Stomach (tissue), 4 donors: ENCODE data around the gene LYZL1.

ENCODE experiments used
- EP300 ChIP-seq: sonication (generic); formaldehyde crosslinking; IDR thresholded peaks from one replicate; pipeline ENCODE4 v1.6.1; 2017; ENCODE audit warnings: antibody characterized with exemption
- POLR2A ChIP-seq, 4 donors: fragments of 450-650 bp; IDR thresholded peaks; one replicate each; pipeline ENCODE4 v1.6.1; 2016; ENCODE audit warnings: antibody characterized with exemption in 4 of 4, control low read depth in 2 of 4, mild to moderate bottlenecking in 1 of 4, moderate library complexity in 1 of 4
- TF ChIP-seq, protein P1 (sequence below), 7 experiments: fragments of 450-650 bp in 4 of 7; fragments of 200-600 bp in 3 of 7; sonication (generic) in 3 of 7; IDR thresholded peaks; one replicate each; pipeline ENCODE4 v1.5.1; 2016 to 2019; ENCODE audit warnings: antibody characterized with exemption in 7 of 7, control low read depth in 2 of 7, mild to moderate bottlenecking in 1 of 7

DNA sequence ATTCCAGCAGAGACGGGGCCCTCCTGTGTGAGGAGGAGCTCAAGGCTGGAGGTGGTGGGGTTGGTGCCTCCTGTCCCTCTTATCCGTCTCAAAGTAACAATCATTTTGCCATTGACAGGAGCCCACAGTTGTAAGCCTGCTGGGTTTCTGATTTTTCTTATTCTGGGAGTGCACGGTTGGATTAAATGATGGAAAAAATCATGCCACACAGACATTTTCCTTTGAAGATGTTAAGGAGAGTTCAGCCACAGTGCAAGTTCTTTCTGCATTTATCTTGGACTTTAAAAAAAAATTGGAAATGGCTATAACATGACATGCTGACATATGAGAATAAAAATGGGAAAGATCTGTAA, 8.4 kb upstream of the LYZL1 start:
- TF ChIP-seq, protein P1, sequence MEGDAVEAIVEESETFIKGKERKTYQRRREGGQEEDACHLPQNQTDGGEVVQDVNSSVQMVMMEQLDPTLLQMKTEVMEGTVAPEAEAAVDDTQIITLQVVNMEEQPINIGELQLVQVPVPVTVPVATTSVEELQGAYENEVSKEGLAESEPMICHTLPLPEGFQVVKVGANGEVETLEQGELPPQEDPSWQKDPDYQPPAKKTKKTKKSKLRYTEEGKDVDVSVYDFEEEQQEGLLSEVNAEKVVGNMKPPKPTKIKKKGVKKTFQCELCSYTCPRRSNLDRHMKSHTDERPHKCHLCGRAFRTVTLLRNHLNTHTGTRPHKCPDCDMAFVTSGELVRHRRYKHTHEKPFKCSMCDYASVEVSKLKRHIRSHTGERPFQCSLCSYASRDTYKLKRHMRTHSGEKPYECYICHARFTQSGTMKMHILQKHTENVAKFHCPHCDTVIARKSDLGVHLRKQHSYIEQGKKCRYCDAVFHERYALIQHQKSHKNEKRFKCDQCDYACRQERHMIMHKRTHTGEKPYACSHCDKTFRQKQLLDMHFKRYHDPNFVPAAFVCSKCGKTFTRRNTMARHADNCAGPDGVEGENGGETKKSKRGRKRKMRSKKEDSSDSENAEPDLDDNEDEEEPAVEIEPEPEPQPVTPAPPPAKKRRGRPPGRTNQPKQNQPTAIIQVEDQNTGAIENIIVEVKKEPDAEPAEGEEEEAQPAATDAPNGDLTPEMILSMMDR (IDR thresholded peaks at IDR 0.05), result no peak
- TF ChIP-seq EP300 (no peak), POLR2A (IDR thresholded peaks at IDR 0.05) (no peak)
